ENCODE measurements around the gene DCAF15.
"Not testable (repeated sequence)": the region's sequence is repeated elsewhere in the genome, so short reads cannot be mapped to it uniquely, and the experiment has no call there.

Gene DCAF15

GRCh38 chr19:13917888-13918406, 34.4 kb upstream of the DCAF15 start:
- peaks cover 22 to 78% of the 10 kb centered on the region in 2 donors for H3K36me3 ChIP-seq (ENCODE audit: control insufficient read depth in 1 of 2, insufficient read depth in 2 of 2, low read length in 2 of 2)
- no peaks in the 10 kb centered on the region for H3K4me1 ChIP-seq (ENCODE audit: control insufficient read depth in 1 of 2, insufficient read depth in 2 of 2, low read length in 2 of 2)
- H3K9me3 ChIP-seq (ENCODE audit: control insufficient read depth in 1 of 2, low read length in 2 of 2) = peaks cover 0 to 5% of the 10 kb centered on the region in 2 donors
- H3K27me3 ChIP-seq (ENCODE audit: control insufficient read depth in 1 of 2, insufficient read depth in 2 of 2, low read length in 2 of 2) = no peaks in the 10 kb centered on the region
- no peak overlapping the region for H3K27ac ChIP-seq (ENCODE audit: low read depth, low read length)
- H3K4me3 ChIP-seq (ENCODE audit: low read depth in 1 of 2, low read length in 2 of 2) = no peak overlapping the region
- H3K9ac ChIP-seq (ENCODE audit: low read depth in 1 of 2, low read length in 2 of 2) = no peak overlapping the region

GRCh38 chr19:13918726-13919411, 33.4 kb upstream of the DCAF15 start:
- Histone ChIP-seq H3K9ac (ENCODE audit: low read depth in 1 of 2, low read length in 2 of 2) (no peak overlapping the region), H3K36me3 (ENCODE audit: control insufficient read depth in 1 of 2, insufficient read depth in 2 of 2, low read length in 2 of 2) (peaks cover 21 to 79% of the 10 kb centered on the region in 2 donors), H3K4me3 (ENCODE audit: low read depth in 1 of 2, low read length in 2 of 2) (no peak overlapping the region), H3K27me3 (ENCODE audit: control insufficient read depth in 1 of 2, insufficient read depth in 2 of 2, low read length in 2 of 2) (no peaks in the 10 kb centered on the region), H3K9me3 (ENCODE audit: control insufficient read depth in 1 of 2, low read length in 2 of 2) (peaks cover 0 to 5% of the 10 kb centered on the region in 2 donors), H3K4me1 (ENCODE audit: control insufficient read depth in 1 of 2, insufficient read depth in 2 of 2, low read length in 2 of 2) (no peaks in the 10 kb centered on the region), H3K27ac (ENCODE audit: low read depth, low read length) (no peak overlapping the region)

GRCh38 chr19:13920524-13920923, 31.8 kb upstream of the DCAF15 start:
- Histone ChIP-seq H3K9ac (ENCODE audit: low read depth in 1 of 2, low read length in 2 of 2) (no peak overlapping the region), H3K4me1 (ENCODE audit: control insufficient read depth in 1 of 2, insufficient read depth in 2 of 2, low read length in 2 of 2) (no peaks in the 10 kb centered on the region), H3K27me3 (ENCODE audit: control insufficient read depth in 1 of 2, insufficient read depth in 2 of 2, low read length in 2 of 2) (no peaks in the 10 kb centered on the region), H3K4me3 (ENCODE audit: low read depth in 1 of 2, low read length in 2 of 2) (no peak overlapping the region), H3K9me3 (ENCODE audit: control insufficient read depth in 1 of 2, low read length in 2 of 2) (peaks cover 0 to 5% of the 10 kb centered on the region in 2 donors), H3K36me3 (ENCODE audit: control insufficient read depth in 1 of 2, insufficient read depth in 2 of 2, low read length in 2 of 2) (peaks cover 27 to 79% of the 10 kb centered on the region in 2 donors), H3K27ac (ENCODE audit: low read depth, low read length) (no peak overlapping the region)

GRCh38 chr19:13920940-13921747, 31.2 kb upstream of the DCAF15 start:
- Histone ChIP-seq H3K27me3 (ENCODE audit: control insufficient read depth in 1 of 2, insufficient read depth in 2 of 2, low read length in 2 of 2) (no peaks in the 10 kb centered on the region), H3K4me1 (ENCODE audit: control insufficient read depth in 1 of 2, insufficient read depth in 2 of 2, low read length in 2 of 2) (no peaks in the 10 kb centered on the region), H3K27ac (ENCODE audit: low read depth, low read length) (no peak overlapping the region), H3K36me3 (ENCODE audit: control insufficient read depth in 1 of 2, insufficient read depth in 2 of 2, low read length in 2 of 2) (peaks cover 27 to 78% of the 10 kb centered on the region in 2 donors), H3K4me3 (ENCODE audit: low read depth in 1 of 2, low read length in 2 of 2) (no peak overlapping the region), H3K9me3 (ENCODE audit: control insufficient read depth in 1 of 2, low read length in 2 of 2) (peaks cover 0 to 5% of the 10 kb centered on the region in 2 donors), H3K9ac (ENCODE audit: low read depth in 1 of 2, low read length in 2 of 2) (no peak overlapping the region)

- H3K9me3 ChIP-seq (ENCODE audit: control insufficient read depth in 1 of 2, low read length in 2 of 2); H3K9ac ChIP-seq (ENCODE audit: low read depth in 1 of 2, low read length in 2 of 2); H3K27me3 ChIP-seq (ENCODE audit: control insufficient read depth in 1 of 2, insufficient read depth in 2 of 2, low read length in 2 of 2); H3K4me3 ChIP-seq (ENCODE audit: low read depth in 1 of 2, low read length in 2 of 2); H3K4me1 ChIP-seq (ENCODE audit: control insufficient read depth in 1 of 2, insufficient read depth in 2 of 2, low read length in 2 of 2); H3K27ac ChIP-seq (ENCODE audit: low read depth, low read length): not testable (repeated sequence)
- H3K36me3 ChIP-seq (ENCODE audit: control insufficient read depth in 1 of 2, insufficient read depth in 2 of 2, low read length in 2 of 2) = peaks cover 27 to 79% of the 10 kb centered on the region in 2 donors
These were observed 30.2 kb upstream of the DCAF15 start for GRCh38 chr19:13922118-13922517.

GRCh38 chr19:13923194-13923987, 28.9 kb upstream of the DCAF15 start:
- peaks cover 0 to 5% of the 10 kb centered on the region in 2 donors for H3K9me3 ChIP-seq (ENCODE audit: control insufficient read depth in 1 of 2, low read length in 2 of 2)
- H3K4me3 ChIP-seq (ENCODE audit: low read depth in 1 of 2, low read length in 2 of 2) = no peak overlapping the region
- H3K36me3 ChIP-seq (ENCODE audit: control insufficient read depth in 1 of 2, insufficient read depth in 2 of 2, low read length in 2 of 2) = peaks cover 30 to 80% of the 10 kb centered on the region in 2 donors
- H3K9ac ChIP-seq (ENCODE audit: low read depth in 1 of 2, low read length in 2 of 2) = no peak overlapping the region
- H3K27me3 ChIP-seq (ENCODE audit: control insufficient read depth in 1 of 2, insufficient read depth in 2 of 2, low read length in 2 of 2) = no peaks in the 10 kb centered on the region
- no peaks in the 10 kb centered on the region for H3K4me1 ChIP-seq (ENCODE audit: control insufficient read depth in 1 of 2, insufficient read depth in 2 of 2, low read length in 2 of 2)
- H3K27ac ChIP-seq (ENCODE audit: low read depth, low read length) = no peak overlapping the region

GRCh38 chr19:13926010-13926409, 26.3 kb upstream of the DCAF15 start:
- no peak overlapping the region for H3K4me3 ChIP-seq (ENCODE audit: low read depth in 1 of 2, low read length in 2 of 2)
- H3K4me1 ChIP-seq (ENCODE audit: control insufficient read depth in 1 of 2, insufficient read depth in 2 of 2, low read length in 2 of 2) = no peaks in the 10 kb centered on the region
- no peaks in the 10 kb centered on the region for H3K9me3 ChIP-seq (ENCODE audit: control insufficient read depth in 1 of 2, low read length in 2 of 2)
- no peaks in the 10 kb centered on the region for H3K27me3 ChIP-seq (ENCODE audit: control insufficient read depth in 1 of 2, insufficient read depth in 2 of 2, low read length in 2 of 2)
- no peak overlapping the region for H3K9ac ChIP-seq (ENCODE audit: low read depth in 1 of 2, low read length in 2 of 2)
- H3K27ac ChIP-seq (ENCODE audit: low read depth, low read length) = no peak overlapping the region
- H3K36me3 ChIP-seq (ENCODE audit: control insufficient read depth in 1 of 2, insufficient read depth in 2 of 2, low read length in 2 of 2) = peaks cover 25 to 73% of the 10 kb centered on the region in 2 donors

- Histone ChIP-seq H3K27ac (ENCODE audit: low read depth, low read length) (no peak overlapping the region), H3K9ac (ENCODE audit: low read depth in 1 of 2, low read length in 2 of 2) (no peak overlapping the region), H3K4me3 (ENCODE audit: low read depth in 1 of 2, low read length in 2 of 2) (no peak overlapping the region), H3K36me3 (ENCODE audit: control insufficient read depth in 1 of 2, insufficient read depth in 2 of 2, low read length in 2 of 2) (peaks cover 18 to 67% of the 10 kb centered on the region in 2 donors), H3K9me3 (ENCODE audit: control insufficient read depth in 1 of 2, low read length in 2 of 2) (no peaks in the 10 kb centered on the region), H3K27me3 (ENCODE audit: control insufficient read depth in 1 of 2, insufficient read depth in 2 of 2, low read length in 2 of 2) (no peaks in the 10 kb centered on the region), H3K4me1 (ENCODE audit: control insufficient read depth in 1 of 2, insufficient read depth in 2 of 2, low read length in 2 of 2) (no peaks in the 10 kb centered on the region)
These were observed 25.6 kb upstream of the DCAF15 start for GRCh38 chr19:13926715-13927114.

GRCh38 chr19:13929340-13929739, 23.0 kb upstream of the DCAF15 start:
- H3K27me3 ChIP-seq (ENCODE audit: control insufficient read depth in 1 of 2, insufficient read depth in 2 of 2, low read length in 2 of 2) = peaks cover 0 to 3% of the 10 kb centered on the region in 2 donors
- no peak overlapping the region for H3K27ac ChIP-seq (ENCODE audit: low read depth, low read length)
- peaks cover 12 to 48% of the 10 kb centered on the region in 2 donors for H3K36me3 ChIP-seq (ENCODE audit: control insufficient read depth in 1 of 2, insufficient read depth in 2 of 2, low read length in 2 of 2)
- H3K9ac ChIP-seq (ENCODE audit: low read depth in 1 of 2, low read length in 2 of 2) = no peak overlapping the region
- peaks cover 0 to 3% of the 10 kb centered on the region in 2 donors for H3K4me1 ChIP-seq (ENCODE audit: control insufficient read depth in 1 of 2, insufficient read depth in 2 of 2, low read length in 2 of 2)
- no peaks in the 10 kb centered on the region for H3K9me3 ChIP-seq (ENCODE audit: control insufficient read depth in 1 of 2, low read length in 2 of 2)
- no peak overlapping the region for H3K4me3 ChIP-seq (ENCODE audit: low read depth in 1 of 2, low read length in 2 of 2)
